Neutrophil (primary cell): ENCODE measurements around the gene C19orf25.

Source experiments
- H3K27ac ChIP-seq: fragments of 200-600 bp; sonication (generic); 2 replicates; pipeline ENCODE4 v1.5.1; 2016; ENCODE audit warnings: mild to moderate bottlenecking, moderate library complexity
- H3K27me3 ChIP-seq: fragments of 200-600 bp; sonication (generic); 2 replicates; pipeline ENCODE4 v1.6.0; 2016; ENCODE audit warnings: mild to moderate bottlenecking
- H3K36me3 ChIP-seq: fragments of 200-600 bp; sonication (generic); 2 replicates; pipeline ENCODE4 v1.5.1; 2017
- H3K4me1 ChIP-seq, 2 experiments: fragments of 200-600 bp in 1 of 2; sonication (generic) in 1 of 2; 1 replicate in 1 of 2; 2 replicates in 1 of 2; pipeline versions ENCODE4 v1.5.1 to v1.6.1; 2013 to 2016; ENCODE audit warnings: low read depth in 1 of 2, low read length in 1 of 2, mild to moderate bottlenecking in 1 of 2, moderate library complexity in 1 of 2; ENCODE audit not compliant: control insufficient read depth in 1 of 2, insufficient read depth in 1 of 2
- H3K4me3 ChIP-seq, 2 experiments: fragments of 200-600 bp in 1 of 2; sonication (generic) in 1 of 2; 1 replicate in 1 of 2; 2 replicates in 1 of 2; pipeline ENCODE4 v1.5.1; 2013 to 2016; ENCODE audit warnings: low read depth in 1 of 2, low read length in 1 of 2, mild to moderate bottlenecking in 1 of 2, moderate library complexity in 1 of 2
- H3K9me3 ChIP-seq: fragments of 200-600 bp; sonication (generic); 2 replicates; pipeline ENCODE4 v1.5.1; 2016
- TF ChIP-seq, protein P1 (sequence below): fragments of 200-600 bp; sonication (generic); IDR thresholded peaks from 2 replicates; pipeline ENCODE4 v1.5.1; 2016; ENCODE audit warnings: antibody characterized with exemption

The C19orf25 gene

GRCh38 chr19:1446713-1447481, 32.1 kb downstream of the C19orf25 start:
- H3K4me1 ChIP-seq: peaks cover 9 to 23% of the 10 kb centered on the region in 2 experiments
- TF ChIP-seq, protein P1, sequence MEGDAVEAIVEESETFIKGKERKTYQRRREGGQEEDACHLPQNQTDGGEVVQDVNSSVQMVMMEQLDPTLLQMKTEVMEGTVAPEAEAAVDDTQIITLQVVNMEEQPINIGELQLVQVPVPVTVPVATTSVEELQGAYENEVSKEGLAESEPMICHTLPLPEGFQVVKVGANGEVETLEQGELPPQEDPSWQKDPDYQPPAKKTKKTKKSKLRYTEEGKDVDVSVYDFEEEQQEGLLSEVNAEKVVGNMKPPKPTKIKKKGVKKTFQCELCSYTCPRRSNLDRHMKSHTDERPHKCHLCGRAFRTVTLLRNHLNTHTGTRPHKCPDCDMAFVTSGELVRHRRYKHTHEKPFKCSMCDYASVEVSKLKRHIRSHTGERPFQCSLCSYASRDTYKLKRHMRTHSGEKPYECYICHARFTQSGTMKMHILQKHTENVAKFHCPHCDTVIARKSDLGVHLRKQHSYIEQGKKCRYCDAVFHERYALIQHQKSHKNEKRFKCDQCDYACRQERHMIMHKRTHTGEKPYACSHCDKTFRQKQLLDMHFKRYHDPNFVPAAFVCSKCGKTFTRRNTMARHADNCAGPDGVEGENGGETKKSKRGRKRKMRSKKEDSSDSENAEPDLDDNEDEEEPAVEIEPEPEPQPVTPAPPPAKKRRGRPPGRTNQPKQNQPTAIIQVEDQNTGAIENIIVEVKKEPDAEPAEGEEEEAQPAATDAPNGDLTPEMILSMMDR: no peak
- peaks cover 7% of the 10 kb centered on the region for H3K36me3 ChIP-seq
- no peak overlapping the region for H3K4me3 ChIP-seq
- no peaks in the 10 kb centered on the region for H3K9me3 ChIP-seq
- peaks cover 82% of the 10 kb centered on the region for H3K27me3 ChIP-seq
- H3K27ac ChIP-seq: no peak overlapping the region

DNA sequence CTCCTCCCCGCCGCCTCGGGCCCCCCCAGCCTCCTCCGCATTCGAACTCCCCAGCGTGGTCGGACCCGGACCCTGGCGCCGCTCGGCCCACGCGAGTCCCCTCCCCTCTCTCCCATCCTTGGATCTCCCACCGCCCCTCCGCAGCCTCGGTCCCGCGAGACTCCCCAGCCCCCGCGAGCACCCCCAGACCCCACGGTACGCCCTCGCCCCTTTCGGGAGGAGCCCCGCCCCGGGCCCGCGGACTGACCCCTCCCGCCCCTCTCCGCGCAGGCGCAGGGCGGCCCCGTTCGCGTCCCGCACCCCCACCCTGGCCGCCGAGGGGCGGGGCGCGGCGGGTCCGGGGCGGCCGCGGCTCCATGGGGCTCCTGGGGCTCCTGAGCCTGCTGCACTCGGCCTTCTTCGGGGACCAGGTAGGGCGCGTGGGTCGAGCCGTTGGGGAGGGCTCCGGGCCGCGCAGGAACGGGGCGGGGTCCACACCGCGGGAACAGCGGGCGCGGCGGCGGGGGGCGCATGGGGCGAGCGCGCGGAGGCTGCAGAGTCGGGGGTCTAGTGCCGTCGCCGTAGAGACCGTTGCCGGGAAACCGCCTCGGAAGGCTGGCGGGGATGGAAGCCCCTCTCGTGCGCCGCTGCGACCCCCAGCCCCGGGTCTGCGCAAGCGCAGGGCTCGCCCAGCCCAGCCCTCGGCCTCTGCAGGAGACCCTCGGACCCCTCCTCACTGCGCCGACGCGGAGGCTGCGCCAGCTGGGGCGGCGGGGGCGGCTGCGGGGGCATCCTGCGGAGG, 32.9 kb downstream of the C19orf25 start:
- no peaks in the 10 kb centered on the region for H3K9me3 ChIP-seq
- H3K4me3 ChIP-seq: no peak overlapping the region
- H3K27ac ChIP-seq: no peak overlapping the region
- peaks cover 74% of the 10 kb centered on the region for H3K27me3 ChIP-seq
- TF ChIP-seq, protein P1: no peak
- peaks cover 9 to 23% of the 10 kb centered on the region in 2 experiments for H3K4me1 ChIP-seq
- peaks cover 13% of the 10 kb centered on the region for H3K36me3 ChIP-seq

DNA sequence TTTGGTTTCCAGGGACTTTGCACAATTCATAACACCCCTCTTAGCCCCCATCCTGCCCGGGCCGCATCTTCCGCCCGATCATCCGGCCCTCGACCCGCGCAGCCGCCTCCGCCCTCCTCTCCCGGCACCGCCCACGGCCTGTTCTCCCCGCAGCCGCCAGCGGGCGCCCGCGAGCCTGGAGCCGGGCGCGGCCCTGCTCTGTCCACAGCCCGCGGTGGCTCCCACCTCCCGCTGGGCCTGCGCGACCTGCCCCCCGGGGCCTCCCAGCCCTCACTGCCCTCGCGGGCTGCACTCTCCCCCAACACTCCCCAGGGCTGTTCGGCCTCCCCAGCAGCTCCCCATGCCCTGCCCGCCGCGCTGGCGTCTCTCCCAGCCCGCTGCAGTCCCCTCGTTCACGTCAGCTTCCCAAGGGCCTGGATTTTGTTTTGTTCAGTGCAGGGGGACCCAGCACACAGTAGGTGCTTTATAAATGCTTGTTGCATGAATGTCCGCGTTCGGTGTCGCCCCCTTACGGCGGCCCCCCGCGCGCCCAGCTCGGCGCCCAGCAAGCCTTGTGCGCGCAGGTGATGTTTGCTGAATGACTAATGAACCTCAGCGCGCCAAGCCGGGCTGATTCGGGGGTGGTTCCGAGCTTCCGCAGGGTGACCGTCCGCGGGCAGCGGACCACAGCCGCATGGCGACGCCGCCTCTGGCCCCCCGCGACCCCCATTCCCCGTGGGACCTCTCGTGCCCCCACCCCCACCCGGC, 33.7 kb downstream of the C19orf25 start:
- Histone ChIP-seq H3K36me3 (peaks cover 21% of the 10 kb centered on the region), H3K4me1 (peaks cover 9 to 23% of the 10 kb centered on the region in 2 experiments), H3K4me3 (peak overlapping the region; percentile 63 to 71), H3K27me3 (peaks cover 66% of the 10 kb centered on the region), H3K27ac (peak overlapping the region; percentile 10), H3K9me3 (no peaks in the 10 kb centered on the region)
- TF ChIP-seq, protein P1: peak; percentile 96

- Histone ChIP-seq H3K4me1 (peaks cover 22 to 44% of the 10 kb centered on the region in 2 experiments), H3K9me3 (no peaks in the 10 kb centered on the region), H3K4me3 (no peak overlapping the region), H3K36me3 (peaks cover 29% of the 10 kb centered on the region), H3K27ac (no peak overlapping the region), H3K27me3 (peaks cover 31% of the 10 kb centered on the region)
- TF ChIP-seq, protein P1: no peak
These were observed 37.2 kb downstream of the C19orf25 start for GRCh38 chr19:1441677-1442438.

DNA sequence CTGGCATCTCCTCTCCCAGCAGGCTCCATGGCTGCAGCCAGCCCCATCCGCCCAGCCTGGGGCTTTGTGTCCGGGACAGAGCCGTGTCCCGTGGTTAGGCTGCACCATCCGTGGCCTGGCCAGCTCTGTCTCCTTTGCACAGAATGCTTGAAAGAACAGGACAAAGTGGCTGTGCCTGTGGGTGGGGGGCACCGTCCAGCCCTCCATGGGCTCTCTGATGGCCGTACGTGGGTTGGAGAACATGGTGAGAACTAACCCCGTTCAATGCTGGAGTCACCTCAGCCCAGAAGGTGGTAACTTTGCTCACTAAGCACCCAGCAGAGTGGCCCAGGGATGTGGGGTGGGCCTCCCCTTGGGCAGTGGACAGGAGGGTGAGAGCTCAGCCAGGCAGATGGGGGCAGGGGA, 38.0 kb downstream of the C19orf25 start:
- TF ChIP-seq, protein P1: no peak
- Histone ChIP-seq H3K4me3 (no peak overlapping the region), H3K36me3 (peaks cover 29% of the 10 kb centered on the region), H3K4me1 (peaks cover 22 to 37% of the 10 kb centered on the region in 2 experiments), H3K27me3 (peaks cover 23% of the 10 kb centered on the region), H3K9me3 (no peaks in the 10 kb centered on the region), H3K27ac (no peak overlapping the region)
